ENCODE data around the gene TBC1D25.
"Not testable (repeated sequence)": the region's sequence is repeated elsewhere in the genome, so short reads cannot be mapped to it uniquely, and the experiment has no call there.

Gene TBC1D25

GRCh38 chrX:48515842-48516241, 23.7 kb upstream of the TBC1D25 start:
- Histone ChIP-seq H3K27me3 (ENCODE audit: control insufficient read depth, insufficient read depth, low read length) (no peaks in the 10 kb centered on the region), H3K27ac (ENCODE audit: low read depth, low read length) (no peak overlapping the region), H3K9ac (ENCODE audit: low read length) (no peak overlapping the region), H3K4me1 (ENCODE audit: control insufficient read depth, insufficient read depth, low read length) (no peaks in the 10 kb centered on the region; the same call in 1 of the 2 replicates), H3K36me3 (ENCODE audit: control insufficient read depth, insufficient read depth, low read length) (0 out of 2 replicates have a peak, but pooled peaks cover 4% of the 10 kb centered on the region), H3K9me3 (ENCODE audit: control insufficient read depth, insufficient read depth, low read depth, low read length) (peaks cover 24% of the 10 kb centered on the region; the same call in 1 of the 2 replicates), H3K4me3 (ENCODE audit: low read depth, low read length) (no peak overlapping the region)

GRCh38 chrX:48516285-48516684, 23.2 kb upstream of the TBC1D25 start:
- Histone ChIP-seq H3K4me3 (ENCODE audit: low read depth, low read length) (no peak overlapping the region), H3K27me3 (ENCODE audit: control insufficient read depth, insufficient read depth, low read length) (no peaks in the 10 kb centered on the region), H3K9me3 (ENCODE audit: control insufficient read depth, insufficient read depth, low read depth, low read length) (peaks cover 24% of the 10 kb centered on the region; the same call in 1 of the 2 replicates), H3K9ac (ENCODE audit: low read length) (no peak overlapping the region), H3K27ac (ENCODE audit: low read depth, low read length) (no peak overlapping the region), H3K36me3 (ENCODE audit: control insufficient read depth, insufficient read depth, low read length) (0 out of 2 replicates have a peak, but pooled peaks cover 4% of the 10 kb centered on the region), H3K4me1 (ENCODE audit: control insufficient read depth, insufficient read depth, low read length) (no peaks in the 10 kb centered on the region; the same call in 1 of the 2 replicates)

- Histone ChIP-seq H3K9ac (ENCODE audit: low read length) (no peak overlapping the region), H3K4me1 (ENCODE audit: control insufficient read depth, insufficient read depth, low read length) (no peaks in the 10 kb centered on the region; the same call in 1 of the 2 replicates), H3K4me3 (ENCODE audit: low read depth, low read length) (no peak overlapping the region), H3K27me3 (ENCODE audit: control insufficient read depth, insufficient read depth, low read length) (no peaks in the 10 kb centered on the region), H3K36me3 (ENCODE audit: control insufficient read depth, insufficient read depth, low read length) (0 out of 2 replicates have a peak, but pooled peaks cover 4% of the 10 kb centered on the region), H3K9me3 (ENCODE audit: control insufficient read depth, insufficient read depth, low read depth, low read length) (peaks cover 23% of the 10 kb centered on the region; the same call in 1 of the 2 replicates), H3K27ac (ENCODE audit: low read depth, low read length) (no peak overlapping the region)
Measured at GRCh38 chrX:48516987-48517386, 22.5 kb upstream of the TBC1D25 start.

- not testable (repeated sequence) for H3K9ac ChIP-seq (ENCODE audit: low read length); H3K4me1 ChIP-seq (ENCODE audit: control insufficient read depth, insufficient read depth, low read length); H3K27me3 ChIP-seq (ENCODE audit: control insufficient read depth, insufficient read depth, low read length); H3K9me3 ChIP-seq (ENCODE audit: control insufficient read depth, insufficient read depth, low read depth, low read length); H3K36me3 ChIP-seq (ENCODE audit: control insufficient read depth, insufficient read depth, low read length); H3K4me3 ChIP-seq (ENCODE audit: low read depth, low read length); H3K27ac ChIP-seq (ENCODE audit: low read depth, low read length)
Measured at GRCh38 chrX:48519481-48519880, 20.0 kb upstream of the TBC1D25 start.

- no peak overlapping the region for H3K4me3 ChIP-seq (ENCODE audit: low read depth, low read length)
- H3K27ac ChIP-seq (ENCODE audit: low read depth, low read length), result no peak overlapping the region
- H3K9ac ChIP-seq (ENCODE audit: low read length), result no peak overlapping the region
- peaks cover 17% of the 10 kb centered on the region for H3K36me3 ChIP-seq (ENCODE audit: control insufficient read depth, insufficient read depth, low read length)
- no peaks in the 10 kb centered on the region for H3K4me1 ChIP-seq (ENCODE audit: control insufficient read depth, insufficient read depth, low read length)
- H3K9me3 ChIP-seq (ENCODE audit: control insufficient read depth, insufficient read depth, low read depth, low read length), result peaks cover 7% of the 10 kb centered on the region; the same call in 1 of the 2 replicates
- H3K27me3 ChIP-seq (ENCODE audit: control insufficient read depth, insufficient read depth, low read length), result no peaks in the 10 kb centered on the region
Measured at GRCh38 chrX:48520455-48520854, 19.1 kb upstream of the TBC1D25 start.

- H3K4me3 ChIP-seq (ENCODE audit: low read depth, low read length), result peak overlapping the region; percentile 78
- peak overlapping the region; percentile 20; the same call in 1 of the 2 replicates for H3K27ac ChIP-seq (ENCODE audit: low read depth, low read length)
- no peaks in the 10 kb centered on the region for H3K27me3 ChIP-seq (ENCODE audit: control insufficient read depth, insufficient read depth, low read length)
- H3K36me3 ChIP-seq (ENCODE audit: control insufficient read depth, insufficient read depth, low read length), result peaks cover 21% of the 10 kb centered on the region
- H3K9me3 ChIP-seq (ENCODE audit: control insufficient read depth, insufficient read depth, low read depth, low read length), result peaks cover 7% of the 10 kb centered on the region; the same call in 1 of the 2 replicates
- no peaks in the 10 kb centered on the region for H3K4me1 ChIP-seq (ENCODE audit: control insufficient read depth, insufficient read depth, low read length)
- peak overlapping the region; percentile 84 for H3K9ac ChIP-seq (ENCODE audit: low read length)
Measured at GRCh38 chrX:48520976-48521352, 18.6 kb upstream of the TBC1D25 start.

GRCh38 chrX:48521353-48522243, 17.9 kb upstream of the TBC1D25 start, which contains the start of gene EBP:
Gene EBP, plus strand, starts transcription at chrX:48521808. Its CDS starts 1,964 bp downstream, at chrX:48523772.
- Histone ChIP-seq H3K9ac (ENCODE audit: low read length) (peak within 1 kb of the TSS; percentile 84), H3K9me3 (ENCODE audit: control insufficient read depth, insufficient read depth, low read depth, low read length) (peaks cover 5% of the 10 kb centered on the region; the same call in 1 of the 2 replicates), H3K36me3 (ENCODE audit: control insufficient read depth, insufficient read depth, low read length) (peaks cover 28% of the 10 kb centered on the region), H3K27ac (ENCODE audit: low read depth, low read length) (peak within 1 kb of the TSS; percentile 20; the same call in 1 of the 2 replicates), H3K4me1 (ENCODE audit: control insufficient read depth, insufficient read depth, low read length) (no peaks in the 10 kb centered on the region), H3K27me3 (ENCODE audit: control insufficient read depth, insufficient read depth, low read length) (no peaks in the 10 kb centered on the region), H3K4me3 (ENCODE audit: low read depth, low read length) (peak within 1 kb of the TSS; percentile 78)

- Histone ChIP-seq H3K4me3 (ENCODE audit: low read depth, low read length) (peak overlapping the region; percentile 78), H3K27ac (ENCODE audit: low read depth, low read length) (no peak overlapping the region), H3K4me1 (ENCODE audit: control insufficient read depth, insufficient read depth, low read length) (no peaks in the 10 kb centered on the region), H3K9me3 (ENCODE audit: control insufficient read depth, insufficient read depth, low read depth, low read length) (peaks cover 6% of the 10 kb centered on the region; the same call in 1 of the 2 replicates), H3K27me3 (ENCODE audit: control insufficient read depth, insufficient read depth, low read length) (no peaks in the 10 kb centered on the region), H3K36me3 (ENCODE audit: control insufficient read depth, insufficient read depth, low read length) (peaks cover 33% of the 10 kb centered on the region), H3K9ac (ENCODE audit: low read length) (peak overlapping the region; percentile 79)
Measured at GRCh38 chrX:48522291-48522690, 17.2 kb upstream of the TBC1D25 start.

GRCh38 chrX:48523682-48524081, 15.8 kb upstream of the TBC1D25 start:
- H3K9ac ChIP-seq (ENCODE audit: low read length), result no peak overlapping the region
- peaks cover 47% of the 10 kb centered on the region for H3K36me3 ChIP-seq (ENCODE audit: control insufficient read depth, insufficient read depth, low read length)
- H3K27ac ChIP-seq (ENCODE audit: low read depth, low read length), result no peak overlapping the region
- H3K4me3 ChIP-seq (ENCODE audit: low read depth, low read length), result no peak overlapping the region
- H3K9me3 ChIP-seq (ENCODE audit: control insufficient read depth, insufficient read depth, low read depth, low read length), result peaks cover 10% of the 10 kb centered on the region; the same call in 1 of the 2 replicates
- H3K4me1 ChIP-seq (ENCODE audit: control insufficient read depth, insufficient read depth, low read length), result no peaks in the 10 kb centered on the region
- no peaks in the 10 kb centered on the region for H3K27me3 ChIP-seq (ENCODE audit: control insufficient read depth, insufficient read depth, low read length)

- H3K27ac ChIP-seq (ENCODE audit: low read depth, low read length); H3K4me3 ChIP-seq (ENCODE audit: low read depth, low read length); H3K9me3 ChIP-seq (ENCODE audit: control insufficient read depth, insufficient read depth, low read depth, low read length); H3K9ac ChIP-seq (ENCODE audit: low read length); H3K27me3 ChIP-seq (ENCODE audit: control insufficient read depth, insufficient read depth, low read length); H3K4me1 ChIP-seq (ENCODE audit: control insufficient read depth, insufficient read depth, low read length): not testable (repeated sequence)
- peaks cover 49% of the 10 kb centered on the region for H3K36me3 ChIP-seq (ENCODE audit: control insufficient read depth, insufficient read depth, low read length)
Measured at GRCh38 chrX:48525853-48526252, 13.7 kb upstream of the TBC1D25 start.

GRCh38 chrX:48530736-48531135, 8.8 kb upstream of the TBC1D25 start:
- no peak overlapping the region for H3K4me3 ChIP-seq (ENCODE audit: low read depth, low read length)
- H3K27ac ChIP-seq (ENCODE audit: low read depth, low read length), result no peak overlapping the region
- peaks cover 18% of the 10 kb centered on the region; the same call in 1 of the 2 replicates for H3K9me3 ChIP-seq (ENCODE audit: control insufficient read depth, insufficient read depth, low read depth, low read length)
- H3K9ac ChIP-seq (ENCODE audit: low read length), result no peak overlapping the region
- H3K36me3 ChIP-seq (ENCODE audit: control insufficient read depth, insufficient read depth, low read length), result peaks cover 32% of the 10 kb centered on the region
- no peaks in the 10 kb centered on the region for H3K4me1 ChIP-seq (ENCODE audit: control insufficient read depth, insufficient read depth, low read length)
- H3K27me3 ChIP-seq (ENCODE audit: control insufficient read depth, insufficient read depth, low read length), result no peaks in the 10 kb centered on the region
